Uterus (tissue), 4 donors: ENCODE data around the gene GABPB1. TPM values are rescaled to one million over a fixed set of nuclear protein-coding genes. Genes with fewer than 3 reads are reported as not detected.

Experiments
- DNase-seq, 2 donors: peaks; one replicate each; pipeline ENCODE4 v3.0.0-alpha.2; 2019 to 2020
- H3K27ac ChIP-seq, 2 donors: fragments of 200-600 bp; sonication (generic); 1 replicate in 1 of 2; 2 replicates in 1 of 2; pipeline ENCODE4 v1.5.1; 2016 to 2018
- H3K27me3 ChIP-seq, 2 donors: fragments of 200-600 bp; sonication (generic); one replicate each; pipeline ENCODE4 v1.5.1; 2018 to 2019; ENCODE audit warnings: control low read depth in 1 of 2
- H3K36me3 ChIP-seq, 2 donors: fragments of 200-600 bp; sonication (generic); one replicate each; pipeline ENCODE4 v1.5.1; 2019; ENCODE audit warnings: control low read depth in 1 of 2
- H3K4me1 ChIP-seq, 2 donors: fragments of 200-600 bp; sonication (generic); one replicate each; pipeline ENCODE4 v1.5.1; 2018 to 2019; ENCODE audit warnings: control low read depth in 1 of 2
- H3K4me3 ChIP-seq, 2 donors: fragments of 200-600 bp; sonication (generic); 1 replicate in 1 of 2; 2 replicates in 1 of 2; pipeline ENCODE4 v1.5.1; 2018 to 2019; ENCODE audit warnings: mild to moderate bottlenecking in 1 of 2
- H3K9me3 ChIP-seq, 2 donors: fragments of 200-600 bp; sonication (generic); one replicate each; pipeline ENCODE4 v1.5.1; 2019; ENCODE audit warnings: control low read depth in 1 of 2
- CTCF ChIP-seq, 4 experiments: fragments of 200-600 bp in 2 of 4; fragments of 450-650 bp in 2 of 4; sonication (generic) in 2 of 4; IDR thresholded peaks; one replicate each; pipeline ENCODE4 v1.5.1; 2016 to 2019; ENCODE audit warnings: antibody characterized with exemption in 4 of 4, mild to moderate bottlenecking in 2 of 4, moderate library complexity in 1 of 4
- POLR2A ChIP-seq, 2 donors: fragments of 450-650 bp; IDR thresholded peaks; one replicate each; pipeline ENCODE4 v1.6.1; 2016; ENCODE audit warnings: antibody characterized with exemption in 2 of 2, mild to moderate bottlenecking in 1 of 2, moderate library complexity in 1 of 2
- intact Hi-C: fragments of 100-400 bp; cut with DNase I; formaldehyde crosslinking; loops from one replicate; pipeline ENCODE4 v1.15.1; 2023; ENCODE audit warnings: low total_unique reads
- total RNA-seq, 4 donors: library from RNA; depleted of rRNA in 3 of 4; stranded (reverse); fragments of >200 nt in 3 of 4; gene quantifications; one replicate each; pipeline versions ENCODE4 v1.1.0 to v1.2.4, GENCODE V29; 2014 to 2023
- donor health status: DM: yes; HTN: yes; CAD: no.

Gene GABPB1
- total RNA-seq, 4 donors from 2014 or later, result 21.2 to 58.1 (median 34.0) TPM

DNA sequence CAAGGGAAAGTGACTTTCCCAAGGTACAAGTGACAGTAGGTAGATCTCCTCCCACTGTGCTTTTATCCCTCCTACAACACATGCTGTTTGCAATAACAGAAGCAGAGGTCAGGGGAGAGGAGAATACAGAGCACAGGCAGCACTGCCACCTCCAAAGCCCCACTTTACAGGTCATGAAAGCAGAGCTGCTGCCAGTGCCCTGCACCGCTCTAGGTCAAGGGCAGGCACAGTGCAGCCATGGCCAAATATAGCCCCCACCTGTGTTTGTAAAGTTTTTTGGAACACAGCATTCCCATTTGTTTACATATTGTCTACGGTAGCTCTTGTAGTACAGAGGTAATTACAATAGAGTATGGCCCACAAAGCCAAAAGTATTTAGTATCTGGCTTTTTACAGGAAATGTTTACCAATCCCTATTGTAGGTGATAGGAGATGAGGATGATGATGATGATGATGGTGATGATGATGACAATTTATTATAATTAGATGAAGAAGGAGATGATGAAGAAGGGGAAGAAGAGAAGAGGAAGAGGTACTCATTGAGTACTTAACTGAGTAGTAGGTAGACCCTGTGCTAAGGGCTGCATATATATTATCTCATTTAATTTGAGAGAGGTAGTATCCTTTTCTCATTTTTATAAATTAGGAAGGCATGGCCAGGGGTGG is 109.9 kb downstream of the GABPB1 start:
- DNase-seq, result no peak
- H3K4me1 ChIP-seq, result no peaks in the 10 kb centered on the region
- intact Hi-C loops, result no loop called here

DNA sequence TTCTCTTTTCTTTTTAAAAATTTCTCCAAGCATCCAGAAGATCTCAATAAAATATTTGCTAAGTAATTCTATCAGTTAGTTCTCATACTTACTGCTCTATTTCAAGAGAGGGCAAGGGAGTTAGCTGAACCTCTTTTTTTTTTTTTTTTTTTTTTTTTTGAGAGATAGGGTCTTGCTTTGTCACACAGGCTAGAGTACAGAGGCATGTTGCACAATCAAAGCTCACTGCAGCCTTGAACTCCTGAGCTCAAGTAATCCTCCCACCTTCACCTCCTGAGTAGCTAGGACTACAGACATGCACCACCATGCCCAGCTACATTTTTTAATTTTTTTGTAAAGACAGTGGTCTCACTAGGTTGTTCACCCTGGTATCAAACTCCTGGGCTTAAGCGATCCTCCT is 110.8 kb downstream of the GABPB1 start:
- TF ChIP-seq POLR2A (IDR thresholded peaks at IDR 0.05) (no peak), CTCF (IDR thresholded peaks at IDR 0.05) (no peak)
- Histone ChIP-seq H3K36me3 (no peaks in the 10 kb centered on the region), H3K4me1 (no peaks in the 10 kb centered on the region), H3K4me3 (no peak overlapping the region), H3K9me3 (no peaks in the 10 kb centered on the region), H3K27me3 (no peaks in the 10 kb centered on the region), H3K27ac (no peak overlapping the region)
- intact Hi-C loops, result no loop called here
- no peak for DNase-seq

More for the DNA sequence above, 109.9 kb downstream of the GABPB1 start:
- Histone ChIP-seq H3K27me3 (no peaks in the 10 kb centered on the region), H3K36me3 (no peaks in the 10 kb centered on the region), H3K27ac (no peak overlapping the region), H3K9me3 (no peaks in the 10 kb centered on the region), H3K4me3 (no peak overlapping the region)
- TF ChIP-seq POLR2A (IDR thresholded peaks at IDR 0.05), result no peak
- TF ChIP-seq CTCF (IDR thresholded peaks at IDR 0.05), result no peak

- Histone ChIP-seq H3K4me1 (no peaks in the 10 kb centered on the region), H3K27me3 (no peaks in the 10 kb centered on the region), H3K4me3 (no peak overlapping the region), H3K36me3 (no peaks in the 10 kb centered on the region), H3K9me3 (no peaks in the 10 kb centered on the region), H3K27ac (no peak overlapping the region)
- intact Hi-C loops, result no loop called here
- DNase-seq, result no peak
- TF ChIP-seq POLR2A (IDR thresholded peaks at IDR 0.05) (no peak), CTCF (IDR thresholded peaks at IDR 0.05) (no peak)
These were observed 113.1 kb downstream of the GABPB1 start for GRCh38 chr15:50241684-50242450.

GRCh38 chr15:50238255-50238654 is 116.7 kb downstream of the GABPB1 start:
- no peak for DNase-seq
- H3K27ac ChIP-seq, result no peak overlapping the region
- H3K4me3 ChIP-seq, result no peak overlapping the region
- H3K27me3 ChIP-seq, result no peaks in the 10 kb centered on the region
- H3K9me3 ChIP-seq, result no peaks in the 10 kb centered on the region
- TF ChIP-seq POLR2A (IDR thresholded peaks at IDR 0.05) (no peak), CTCF (IDR thresholded peaks at IDR 0.05) (no peak)
- H3K36me3 ChIP-seq, result no peaks in the 10 kb centered on the region
- intact Hi-C loops, result no loop called here
- H3K4me1 ChIP-seq, result no peaks in the 10 kb centered on the region

- H3K4me3 ChIP-seq, result no peak overlapping the region
- DNase-seq, result no peak
- intact Hi-C loops, result no loop called here
- no peaks in the 10 kb centered on the region for H3K4me1 ChIP-seq
- no peaks in the 10 kb centered on the region for H3K27me3 ChIP-seq
- no peaks in the 10 kb centered on the region for H3K9me3 ChIP-seq
- H3K36me3 ChIP-seq, result no peaks in the 10 kb centered on the region
- TF ChIP-seq CTCF (IDR thresholded peaks at IDR 0.05), result no peak
- no peak for TF ChIP-seq POLR2A (IDR thresholded peaks at IDR 0.05)
- H3K27ac ChIP-seq, result no peak overlapping the region
These were observed 118.6 kb downstream of the GABPB1 start for GRCh38 chr15:50236433-50236832.
